ENCODE data around the gene CARMIL1. TPM values are rescaled to one million over a fixed set of nuclear protein-coding genes. Genes with fewer than 3 reads are reported as not detected.

The CARMIL1 gene
- total RNA-seq, 1 donor from 2014 or later, result 11.8 TPM

DNA sequence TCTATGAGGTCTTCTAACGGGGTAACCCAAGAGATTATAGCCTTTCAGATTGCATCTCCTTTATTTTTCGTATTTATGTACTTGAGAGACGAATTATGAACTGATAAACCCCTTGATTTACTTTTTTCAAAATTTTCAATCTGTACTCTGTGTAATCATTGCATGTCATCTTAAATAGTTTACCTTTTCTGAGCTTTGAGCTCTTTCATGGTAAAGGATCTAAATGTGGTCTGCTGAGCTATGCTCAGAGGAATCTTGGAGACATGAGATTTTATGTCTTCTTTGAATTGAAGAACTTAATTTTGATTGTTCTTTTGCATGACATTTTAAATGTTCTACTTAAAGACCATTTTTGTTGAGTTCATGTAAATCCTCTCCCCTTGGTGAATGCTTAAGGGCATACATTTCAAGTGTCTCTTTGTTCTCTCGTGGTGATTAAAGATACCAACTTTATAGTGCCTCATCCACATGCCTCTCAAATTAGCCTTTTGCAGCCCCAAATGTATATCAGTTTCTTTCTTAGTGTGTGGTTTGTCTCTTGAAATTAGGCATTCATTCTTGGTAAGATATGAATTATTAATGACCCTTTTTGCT, 256.6 kb downstream of the CARMIL1 start:
- Mint-ChIP-seq H3K27me3 (no peaks in the 10 kb centered on the region), H3K4me1 (ENCODE audit: unreplicated experiment) (no peaks in the 10 kb centered on the region), H3K9me3 (no peaks in the 10 kb centered on the region), H3K27ac (no peak overlapping the region), H3K4me3 (no peak overlapping the region), H3K36me3 (peaks cover 3% of the 10 kb centered on the region)
- DNase-seq (ENCODE audit: extremely low spot score, unreplicated experiment), result no peak
- no peak for TF ChIP-seq CTCF (conservative IDR thresholded peaks at IDR 0.05)

- no peak overlapping the region for H3K4me3 Mint-ChIP-seq
- no peak for DNase-seq (ENCODE audit: extremely low spot score, unreplicated experiment)
- no peaks in the 10 kb centered on the region for H3K4me1 Mint-ChIP-seq (ENCODE audit: unreplicated experiment)
- no peaks in the 10 kb centered on the region for H3K9me3 Mint-ChIP-seq
- no peak for TF ChIP-seq CTCF (conservative IDR thresholded peaks at IDR 0.05)
- no peak overlapping the region for H3K27ac Mint-ChIP-seq
- peaks cover 4% of the 10 kb centered on the region for H3K36me3 Mint-ChIP-seq
- H3K27me3 Mint-ChIP-seq, result no peaks in the 10 kb centered on the region
These were observed 257.6 kb downstream of the CARMIL1 start for GRCh38 chr6:25536781-25537180.

- no peak for DNase-seq (ENCODE audit: extremely low spot score, unreplicated experiment)
- peaks cover 3% of the 10 kb centered on the region for H3K4me1 Mint-ChIP-seq (ENCODE audit: unreplicated experiment)
- no peak overlapping the region for H3K27ac Mint-ChIP-seq
- TF ChIP-seq CTCF (conservative IDR thresholded peaks at IDR 0.05), result no peak
- H3K4me3 Mint-ChIP-seq, result no peak overlapping the region
- H3K27me3 Mint-ChIP-seq, result no peaks in the 10 kb centered on the region
- peaks cover 10% of the 10 kb centered on the region for H3K36me3 Mint-ChIP-seq
- H3K9me3 Mint-ChIP-seq, result no peaks in the 10 kb centered on the region
These were observed 258.3 kb downstream of the CARMIL1 start for GRCh38 chr6:25537349-25538018.

DNA sequence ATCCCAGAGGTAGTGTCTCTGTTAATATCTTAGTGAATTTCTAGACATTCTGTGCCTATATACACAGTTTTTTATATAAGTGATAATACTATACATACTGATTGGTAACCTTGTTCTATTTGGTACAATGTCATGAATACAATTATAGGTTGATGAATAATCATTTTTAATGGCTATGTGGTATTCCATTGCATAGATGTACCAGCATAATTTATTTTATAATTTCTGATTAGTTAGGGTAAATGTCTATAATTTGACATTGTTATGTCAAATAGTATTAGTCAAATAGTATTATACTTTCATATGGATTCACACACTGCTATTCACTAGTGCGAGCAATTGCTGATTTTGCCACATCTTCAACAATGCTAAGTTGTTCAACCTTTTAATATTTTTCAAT, 262.1 kb downstream of the CARMIL1 start:
- Mint-ChIP-seq H3K9me3 (no peaks in the 10 kb centered on the region), H3K4me3 (no peak overlapping the region), H3K27me3 (no peaks in the 10 kb centered on the region), H3K27ac (no peak overlapping the region), H3K4me1 (ENCODE audit: unreplicated experiment) (peaks cover 17% of the 10 kb centered on the region), H3K36me3 (peaks cover 10% of the 10 kb centered on the region)
- TF ChIP-seq CTCF (conservative IDR thresholded peaks at IDR 0.05), result no peak
- no peak for DNase-seq (ENCODE audit: extremely low spot score, unreplicated experiment)

DNA sequence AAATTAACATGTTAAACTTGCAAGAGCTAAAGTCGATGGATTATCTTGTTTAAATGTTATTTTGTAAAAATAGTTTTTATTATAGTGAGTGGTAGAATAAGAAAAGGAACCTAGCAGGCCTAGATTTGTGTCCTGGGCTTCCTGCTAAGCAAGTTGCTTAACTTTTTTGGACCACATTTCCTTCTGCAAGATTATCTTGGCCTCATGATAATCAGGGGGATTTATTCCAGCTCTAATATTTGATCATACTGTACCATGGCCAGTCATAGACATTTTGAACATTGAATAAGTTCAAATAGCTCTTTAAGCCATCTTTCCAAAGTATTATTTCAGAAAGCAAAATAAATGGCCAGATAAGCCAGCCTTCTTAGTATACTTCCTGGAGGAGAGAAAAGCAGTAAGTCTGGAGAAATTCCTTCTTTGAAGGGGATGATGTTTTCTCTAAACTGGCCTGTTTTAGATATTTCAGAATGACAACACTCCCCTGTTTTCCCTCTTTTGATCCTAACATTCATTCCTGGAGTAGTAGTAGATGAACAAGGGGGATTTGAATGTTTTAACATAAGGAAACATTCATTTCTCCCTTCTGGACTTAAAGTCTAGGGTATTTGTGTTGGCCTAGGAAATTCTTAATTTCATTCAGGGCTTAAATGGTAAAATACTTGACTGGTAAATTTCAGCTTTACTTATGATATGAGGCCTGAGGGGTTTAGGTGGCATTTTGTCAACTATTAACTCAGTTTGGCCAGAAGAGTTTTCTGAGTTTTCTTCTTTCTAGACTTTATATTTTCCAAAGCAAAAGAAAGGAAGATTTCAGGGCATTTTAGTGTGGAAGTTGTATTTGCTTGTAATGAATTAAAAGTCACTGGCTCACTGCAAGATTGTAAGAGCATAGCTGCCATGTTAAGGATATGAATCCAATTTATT, 264.1 kb downstream of the CARMIL1 start:
- no peaks in the 10 kb centered on the region for H3K9me3 Mint-ChIP-seq
- no peak for TF ChIP-seq CTCF (conservative IDR thresholded peaks at IDR 0.05)
- H3K36me3 Mint-ChIP-seq, result peaks cover 10% of the 10 kb centered on the region
- DNase-seq (ENCODE audit: extremely low spot score, unreplicated experiment), result no peak
- no peak overlapping the region for H3K27ac Mint-ChIP-seq
- no peak overlapping the region for H3K4me3 Mint-ChIP-seq
- peaks cover 17% of the 10 kb centered on the region for H3K4me1 Mint-ChIP-seq (ENCODE audit: unreplicated experiment)
- no peaks in the 10 kb centered on the region for H3K27me3 Mint-ChIP-seq

Data from type B pancreatic cell (in vitro differentiated cells).